Measurements from ENCODE around the gene SEC22C.

GRCh38 chr3:42593635-42594034 lies 11.9 kb upstream of the SEC22C start:
- TF ChIP-seq CTCF (conservative IDR thresholded peaks at IDR 0.05 in 1 of 2, IDR thresholded peaks at IDR 0.05 in 1 of 2; ENCODE audit: extremely low read depth in 1 of 2, insufficient read depth in 1 of 2, low read depth in 1 of 2, low read length in 2 of 2) (no peak), EZH2 (IDR thresholded peaks at IDR 0.05; ENCODE audit: borderline replicate concordance, low read length) (no peak)
